Transverse colon (tissue), 4 donors: ENCODE results near the gene GMDS. TPM values are rescaled to one million over a fixed set of nuclear protein-coding genes. Genes with fewer than 3 reads are reported as not detected.
"Not testable (repeated sequence)": the region's sequence is repeated elsewhere in the genome, so short reads cannot be mapped to it uniquely, and the experiment has no call there.

ENCODE experiments used
- DNase-seq: peaks from one replicate; pipeline ENCODE4 v3.0.0-alpha.2; 2019
- H3K27ac ChIP-seq, 4 donors: fragments of 200-600 bp; sonication (generic); 2 replicates each; pipeline ENCODE4 v1.5.1; 2016 to 2018; ENCODE audit warnings: inconsistent platforms in 4 of 4
- H3K27me3 ChIP-seq: fragments of 200-600 bp; sonication (generic); 2 replicates; pipeline ENCODE4 v1.5.1; 2017; ENCODE audit warnings: inconsistent platforms
- H3K36me3 ChIP-seq, 4 donors: fragments of 200-600 bp; sonication (generic); 2 replicates each; pipeline ENCODE4 v1.5.1; 2017 to 2019; ENCODE audit warnings: inconsistent platforms in 4 of 4
- H3K4me1 ChIP-seq, 4 donors: fragments of 200-600 bp; sonication (generic); 2 replicates each; pipeline ENCODE4 v1.5.1; 2017 to 2020; ENCODE audit warnings: inconsistent platforms in 4 of 4
- H3K4me3 ChIP-seq, 4 donors: fragments of 200-600 bp; sonication (generic); 1 replicate in 1 of 4; 2 replicates in 3 of 4; pipeline versions ENCODE4 v1.5.1 to v1.6.1; 2017 to 2019; ENCODE audit warnings: inconsistent platforms in 4 of 4
- H3K9me3 ChIP-seq, 2 donors: fragments of 200-600 bp; sonication (generic); 2 replicates each; pipeline ENCODE4 v1.5.1; 2017 to 2019; ENCODE audit warnings: inconsistent platforms in 2 of 2
- CTCF ChIP-seq, 5 experiments: fragments of 200-600 bp in 3 of 5; fragments of 450-650 bp in 2 of 5; sonication (generic) in 3 of 5; IDR thresholded peaks; 1 replicate in 2 of 5; 2 replicates in 3 of 5; pipeline ENCODE4 v1.5.1; 2016 to 2017; ENCODE audit warnings: antibody characterized with exemption in 5 of 5, inconsistent platforms in 3 of 5, mild to moderate bottlenecking in 2 of 5, moderate library complexity in 1 of 5
- EP300 ChIP-seq: sonication (generic); formaldehyde crosslinking; IDR thresholded peaks from one replicate; pipeline ENCODE4 v1.6.1; 2017; ENCODE audit warnings: antibody characterized with exemption, low read depth
- POLR2A ChIP-seq: fragments of 450-650 bp; IDR thresholded peaks from one replicate; pipeline ENCODE4 v1.6.1; 2016; ENCODE audit warnings: antibody characterized with exemption, mild to moderate bottlenecking, moderate library complexity
- POLR2AphosphoS5 ChIP-seq, 3 donors: sonication (generic); formaldehyde crosslinking; IDR thresholded peaks; one replicate each; pipeline ENCODE4 v1.6.1; 2016; ENCODE audit warnings: antibody characterized with exemption in 3 of 3
- WGBS, 2 donors: methylation state at CpG; one replicate each; pipeline ENCODE4 v1.1.5; 2018; ENCODE audit warnings: low coverage in 1 of 2; 5-methylcytosine and 5-hydroxymethylcytosine counted together
- in situ Hi-C, 4 donors: fragments of 200-750 bp; cut with MboI; loops; one replicate each; pipeline versions ENCODE4 v1.15.0 to v1.15.1; 2017; ENCODE audit warnings: low sequenced_read_pairs in 3 of 4, low pct_ligation_motif_present in 1 of 4, low pct_unique_long_range_greater_than_20kb in 1 of 4
- intact Hi-C: fragments of 100-400 bp; cut with DNase I; formaldehyde crosslinking; loops from one replicate; pipeline ENCODE4 v1.15.1; 2023; ENCODE audit warnings: low total_unique reads
- total RNA-seq, 4 donors: library from RNA; depleted of rRNA; stranded (reverse); fragments of >200 nt; gene quantifications; one replicate each; pipeline ENCODE4 v1.1.0, GENCODE V29; 2016

The GMDS gene
- total RNA-seq, 4 donors from 2014 or later: 66.2 to 546 (median 102) TPM

GRCh38 chr6:1695546-1696462 is 549.6 kb downstream of the GMDS start:
- no peak overlapping the region for H3K27ac ChIP-seq
- TF ChIP-seq POLR2A (no peak), POLR2AphosphoS5 (IDR thresholded peaks at IDR 0.05) (no peak), CTCF (IDR thresholded peaks at IDR 0.05) (no peak), EP300 (no peak)
- no peaks in the 10 kb centered on the region for H3K36me3 ChIP-seq
- H3K4me1 ChIP-seq: no peaks in the 10 kb centered on the region
- no peaks in the 10 kb centered on the region for H3K27me3 ChIP-seq
- no peak overlapping the region for H3K4me3 ChIP-seq
- intact Hi-C loops: no loop called here
- in situ Hi-C loops: no loop called here
- WGBS, 2 donors: 85 to 100% methylated on average over 4 to 10 of the region's 10 CpGs
- H3K9me3 ChIP-seq: no peaks in the 10 kb centered on the region
- DNase-seq: no peak

GRCh38 chr6:1691828-1692227 is 553.6 kb downstream of the GMDS start:
- H3K36me3 ChIP-seq, H3K9me3 ChIP-seq, H3K4me1 ChIP-seq, intact Hi-C loops, in situ Hi-C loops, H3K27ac ChIP-seq, H3K4me3 ChIP-seq, H3K27me3 ChIP-seq, DNase-seq: not testable (repeated sequence)
- 95% methylated on average over 2 of the region's 2 CpGs; no CpG with 5 or more reads in 1 of the 2 donors for WGBS, 2 donors

GRCh38 chr6:1690656-1691055 is 554.7 kb downstream of the GMDS start:
- intact Hi-C loops, DNase-seq, H3K4me1 ChIP-seq, H3K27me3 ChIP-seq, H3K36me3 ChIP-seq, H3K9me3 ChIP-seq, H3K4me3 ChIP-seq, in situ Hi-C loops, H3K27ac ChIP-seq: not testable (repeated sequence)
- WGBS, 2 donors: 70 to 79% methylated on average over 2 of the region's 2 CpGs

- Histone ChIP-seq H3K4me1 (peaks cover 0 to 9% (median 2%) of the 10 kb centered on the region in 4 donors), H3K9me3 (no peaks in the 10 kb centered on the region), H3K27ac (peak overlapping the region in 2 of 4 donors; percentile 11 to 22), H3K4me3 (no peak overlapping the region), H3K36me3 (no peaks in the 10 kb centered on the region), H3K27me3 (no peaks in the 10 kb centered on the region)
- intact Hi-C loops: no loop called here
- no peak for DNase-seq
- no peak for TF ChIP-seq POLR2A
- TF ChIP-seq EP300: no peak
- TF ChIP-seq POLR2AphosphoS5 (IDR thresholded peaks at IDR 0.05): no peak
- no peak for TF ChIP-seq CTCF (IDR thresholded peaks at IDR 0.05)
- in situ Hi-C loops: no loop called here
- WGBS, 2 donors: 54% methylated on average over 1 of the region's 1 CpG; no CpG with 5 or more reads in 1 of the 2 donors
Observed at GRCh38 chr6:1689141-1689540, 556.3 kb downstream of the GMDS start.

GRCh38 chr6:1688396-1688795 is 557.0 kb downstream of the GMDS start:
- intact Hi-C loops: no loop called here
- 93 to 100% methylated on average over 1 to 3 of the region's 3 CpGs for WGBS, 2 donors
- no peaks in the 10 kb centered on the region for H3K27me3 ChIP-seq

More at GRCh38 chr6:1688396-1688795, 557.0 kb downstream of the GMDS start:
- no peak overlapping the region for H3K27ac ChIP-seq
- no peaks in the 10 kb centered on the region for H3K9me3 ChIP-seq
- no peak for DNase-seq
- in situ Hi-C loops: no loop called here
- H3K36me3 ChIP-seq: no peaks in the 10 kb centered on the region
- no peak for TF ChIP-seq POLR2A
- TF ChIP-seq POLR2AphosphoS5 (IDR thresholded peaks at IDR 0.05): no peak
- no peak for TF ChIP-seq CTCF (IDR thresholded peaks at IDR 0.05)
- TF ChIP-seq EP300: no peak
- no peak overlapping the region for H3K4me3 ChIP-seq
- peaks cover 0 to 9% (median 2%) of the 10 kb centered on the region in 4 donors for H3K4me1 ChIP-seq
